ENCODE data around the gene DVL2. TPM values are rescaled to one million over a fixed set of nuclear protein-coding genes. Genes with fewer than 3 reads are reported as not detected.
"Not testable (repeated sequence)": the region's sequence is repeated elsewhere in the genome, so short reads cannot be mapped to it uniquely, and the experiment has no call there.

Gene DVL2
- total RNA-seq, 1 donor from 2014 or later = 53.7 TPM

DNA sequence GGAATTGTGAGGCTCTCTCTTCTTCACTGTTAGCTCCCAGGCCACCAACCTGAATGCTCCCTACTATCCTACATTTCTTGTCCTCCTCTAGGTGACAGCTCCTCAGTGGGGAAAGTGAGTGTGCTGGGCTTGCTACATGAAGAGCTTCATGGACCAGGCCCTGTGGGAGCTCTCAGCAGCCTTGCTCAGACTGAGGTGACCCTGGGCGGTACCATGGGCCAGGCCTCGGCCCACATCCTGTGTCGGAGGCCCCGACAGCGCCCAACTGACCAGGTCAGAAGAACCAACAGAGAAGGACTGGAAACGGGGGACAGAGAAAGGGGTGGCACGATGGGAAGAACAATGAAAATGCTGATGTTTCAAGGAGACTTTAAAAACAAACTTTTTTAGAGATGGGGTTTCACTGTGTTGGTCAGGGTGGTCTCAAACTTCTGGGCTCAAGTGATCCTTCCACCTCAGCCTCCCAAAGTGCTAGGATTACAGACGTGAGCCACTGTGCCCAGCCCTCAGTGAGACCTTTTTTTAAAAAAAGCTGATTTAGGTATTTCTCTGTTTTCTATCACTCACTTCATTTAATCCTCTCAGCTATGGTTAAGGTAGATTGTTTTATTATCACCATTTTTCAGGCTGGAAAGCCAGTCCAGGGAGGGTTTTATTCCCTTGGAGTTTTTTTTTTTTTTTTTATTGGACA lies 22.6 kb upstream of the DVL2 start:
- DNase-seq = no peak

DNA sequence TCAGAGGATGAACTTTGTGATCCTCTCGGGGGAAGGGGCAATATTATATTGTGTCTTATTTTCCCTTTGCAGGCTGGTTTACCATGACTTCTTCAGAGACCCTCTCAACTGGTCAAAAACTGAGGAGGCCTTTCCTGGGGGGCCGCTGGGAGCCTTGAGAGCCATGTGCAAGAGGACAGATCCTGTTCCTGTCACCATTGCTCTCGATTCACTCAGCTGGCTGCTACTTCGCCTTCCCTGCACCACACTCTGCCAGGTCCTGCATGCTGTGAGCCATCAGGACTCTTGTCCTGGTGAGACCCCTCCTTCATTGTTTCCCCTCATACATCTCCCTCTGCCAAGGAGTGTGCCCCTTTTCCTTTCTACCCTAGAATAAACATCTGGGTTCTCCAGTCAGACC lies 20.2 kb upstream of the DVL2 start:
- no peak for DNase-seq

DNA sequence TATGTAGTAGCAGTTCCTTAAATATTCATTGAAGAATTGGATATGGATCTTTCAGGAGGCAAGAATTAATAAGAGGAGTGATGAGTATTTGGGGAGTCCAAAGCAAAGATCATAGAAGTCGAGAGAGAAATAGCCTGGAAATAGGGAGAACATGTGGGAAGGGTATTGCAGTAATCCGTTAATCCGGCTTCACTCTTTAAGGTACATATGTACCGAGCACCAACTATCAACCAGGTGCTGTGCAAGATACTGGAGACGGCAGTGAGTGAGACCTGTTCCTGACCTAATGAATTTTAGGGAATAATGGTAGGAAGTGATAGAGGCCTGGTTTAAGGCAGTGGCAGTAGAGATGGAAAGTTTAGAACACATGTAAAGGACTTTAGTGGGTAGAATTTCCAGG lies 18.8 kb upstream of the DVL2 start:
- DNase-seq = no peak

DNA sequence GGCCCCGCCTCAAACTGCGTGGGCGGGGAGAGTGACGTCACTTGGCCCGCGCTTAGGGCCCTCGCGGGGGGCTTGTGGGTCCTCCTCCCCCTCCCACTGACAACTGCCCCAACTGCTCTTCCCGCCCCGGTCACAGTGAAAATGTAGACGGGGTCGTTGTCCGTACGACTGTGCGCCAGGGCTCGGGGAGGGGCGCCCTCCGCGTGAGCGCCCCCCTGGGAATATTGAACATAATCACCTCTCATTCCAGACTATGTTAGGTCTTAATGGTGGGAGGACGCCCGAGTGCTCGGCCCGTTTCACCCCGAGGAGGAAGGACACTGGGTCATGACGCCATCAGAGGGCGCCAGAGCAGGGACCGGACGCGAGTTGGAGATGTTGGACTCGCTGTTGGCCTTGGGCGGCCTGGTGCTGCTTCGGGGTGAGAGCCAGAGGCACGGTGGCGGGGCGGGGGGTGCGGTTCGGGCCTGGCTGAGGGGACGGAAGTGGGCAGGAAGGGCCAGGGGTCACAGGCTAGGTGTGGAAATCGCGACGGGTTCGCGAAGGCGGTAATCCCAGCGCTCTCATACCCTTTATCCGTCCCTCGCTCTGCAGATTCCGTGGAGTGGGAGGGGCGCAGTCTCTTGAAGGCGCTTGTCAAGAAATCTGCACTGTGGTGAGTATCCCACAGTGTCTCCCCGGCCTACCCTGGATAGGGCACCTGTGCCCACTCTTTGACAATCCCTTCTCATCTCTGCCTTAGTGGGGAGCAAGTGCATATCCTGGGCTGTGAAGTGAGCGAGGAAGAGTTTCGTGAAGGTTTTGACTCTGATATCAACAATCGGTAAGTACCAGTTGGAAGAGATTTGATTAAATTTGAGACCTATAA lies 18.1 kb upstream of the DVL2 start, which contains the start of gene ELP5:
ELP5 (plus strand) TSS at position 40 of the 868 bp plus-strand sequence; CDS start at position 376, 336 bp downstream.
- peak; percentile 97 for DNase-seq

DNA sequence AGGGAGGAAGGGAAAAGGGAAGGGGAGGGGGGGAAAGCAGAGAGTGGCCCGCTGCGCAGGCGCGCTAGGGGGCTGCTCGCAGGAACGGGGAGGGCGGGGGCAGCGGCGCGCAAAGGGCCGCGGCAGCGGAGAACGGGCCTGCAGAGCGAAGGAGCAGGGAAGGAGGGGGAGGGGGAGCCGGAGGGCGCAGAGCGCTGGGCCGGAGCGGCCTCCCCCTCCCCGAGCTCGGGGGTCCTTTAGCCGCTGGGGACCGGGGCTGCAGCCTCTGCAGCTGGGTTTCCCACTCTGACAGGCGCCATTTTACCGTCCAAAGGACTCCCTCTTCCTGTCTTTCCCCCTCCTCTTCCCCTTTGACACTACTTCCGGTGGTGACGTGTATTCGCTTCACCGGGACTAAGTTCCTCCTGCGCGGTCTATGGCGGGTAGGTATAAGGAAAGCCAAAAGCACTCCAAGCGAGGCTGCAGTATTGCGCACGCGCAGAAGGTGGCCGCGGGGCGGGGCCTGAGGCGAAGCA lies 17.4 kb upstream of the DVL2 start, which contains the start of gene CTDNEP1:
CTDNEP1 (minus strand) TSS at position 74 of the 515 bp plus-strand sequence. CDS start 438 bp downstream, outside the sequence.
- DNase-seq = peak; percentile 100

DNA sequence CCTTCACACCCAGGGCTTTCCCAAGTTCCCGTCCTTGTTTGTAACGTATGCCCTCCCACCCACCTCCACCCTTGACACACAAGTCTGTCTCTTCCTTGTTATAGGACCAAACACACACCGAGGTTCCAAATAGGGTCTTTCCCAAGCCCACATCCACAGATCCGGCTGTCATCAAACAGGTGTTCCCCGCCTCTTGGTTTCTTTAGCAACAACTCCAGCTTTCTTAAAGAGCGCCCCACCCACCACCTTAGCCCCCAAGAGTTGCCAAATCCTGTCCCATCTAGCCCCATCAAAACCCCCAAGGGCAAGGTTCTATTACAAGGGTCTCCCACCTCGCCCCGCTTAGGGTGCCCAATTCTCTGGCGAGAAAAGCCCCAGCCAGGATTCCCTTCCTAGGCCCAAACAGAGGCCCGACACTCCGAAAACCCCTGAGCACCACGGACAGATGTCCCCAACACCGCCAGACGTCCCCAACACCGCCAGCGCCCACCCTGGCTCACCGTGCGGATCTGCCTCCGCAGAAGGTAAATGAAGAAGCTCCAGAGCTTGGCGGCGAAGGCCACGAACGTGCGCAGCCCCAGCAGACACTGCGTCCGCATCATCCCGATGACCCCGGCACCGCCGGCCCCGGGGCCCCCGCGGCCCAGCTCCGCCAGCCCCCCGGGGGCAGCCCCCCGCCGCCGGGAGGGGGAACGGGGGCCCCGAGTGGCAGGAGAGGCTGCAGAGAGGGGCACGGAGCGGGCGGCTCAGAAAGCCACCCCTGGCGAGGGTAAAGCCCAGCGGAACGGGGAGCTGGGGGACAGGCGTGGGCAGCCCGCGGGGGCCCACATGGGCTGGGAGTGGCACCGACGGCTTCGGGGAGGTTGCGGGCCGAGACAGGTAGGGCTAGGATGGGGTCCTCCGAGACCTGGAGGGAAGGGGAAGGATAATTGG lies 16.6 kb upstream of the DVL2 start:
- DNase-seq = peak; percentile 45

DNA sequence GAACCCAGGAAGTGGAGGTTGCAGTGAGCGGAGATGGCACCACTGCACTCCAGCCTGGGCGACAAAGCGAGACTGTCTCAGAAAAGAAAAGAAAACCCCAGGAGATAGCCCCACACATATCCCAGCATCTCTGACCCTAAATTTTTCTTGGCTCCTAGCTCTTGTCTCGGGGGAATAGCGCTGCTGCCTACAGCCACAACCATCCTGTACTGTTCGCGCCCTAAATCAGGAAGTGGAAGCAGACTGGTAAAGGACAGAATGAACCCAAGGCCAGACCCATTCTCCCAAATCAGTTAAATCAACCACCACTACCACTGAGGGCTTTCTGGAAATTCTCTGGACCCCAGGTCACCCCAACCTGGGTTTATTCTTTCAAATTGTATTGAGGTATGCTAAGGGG lies 15.5 kb upstream of the DVL2 start:
- DNase-seq = no peak

DNA sequence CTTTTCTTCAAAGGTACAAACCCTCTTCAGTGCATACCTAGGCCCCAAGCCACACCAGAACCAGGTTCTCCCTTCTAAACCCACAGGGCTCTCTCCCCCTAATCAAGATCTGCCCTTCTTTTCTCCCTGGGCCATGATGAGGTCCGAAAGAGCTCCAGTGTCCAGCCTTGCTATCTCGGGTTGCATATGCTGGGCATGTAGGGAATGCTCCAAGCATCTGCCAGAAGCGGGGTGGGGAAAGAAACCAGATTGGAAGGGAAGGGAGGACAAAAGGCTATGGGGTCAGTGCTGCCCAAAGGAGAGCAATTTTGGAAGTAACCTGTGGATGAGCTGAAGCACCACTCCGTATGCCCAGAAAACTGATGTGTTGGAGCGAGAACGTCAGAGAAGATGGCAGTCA lies 14.9 kb upstream of the DVL2 start:
- no peak for DNase-seq

DNA sequence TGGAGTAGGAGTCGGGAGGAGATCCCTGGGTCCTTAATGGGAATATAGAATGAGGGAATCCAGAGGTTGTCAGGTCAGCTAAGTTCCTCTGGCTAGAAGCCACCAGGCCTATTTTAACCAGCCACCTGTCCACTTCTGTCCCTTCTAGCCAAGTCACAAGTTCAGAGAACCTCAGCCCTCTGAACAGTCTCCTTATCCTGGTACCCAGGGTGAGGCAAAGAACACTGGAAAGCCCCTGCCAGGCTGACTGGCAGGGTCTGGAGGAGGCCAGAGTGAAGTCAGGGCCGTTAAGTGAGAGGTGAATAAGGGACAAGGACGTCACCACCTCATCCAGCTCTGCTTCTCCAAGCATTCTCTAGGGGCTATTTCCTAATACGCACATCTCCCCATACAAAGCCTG lies 14.5 kb upstream of the DVL2 start:
- peak; percentile 65 for DNase-seq

DNA sequence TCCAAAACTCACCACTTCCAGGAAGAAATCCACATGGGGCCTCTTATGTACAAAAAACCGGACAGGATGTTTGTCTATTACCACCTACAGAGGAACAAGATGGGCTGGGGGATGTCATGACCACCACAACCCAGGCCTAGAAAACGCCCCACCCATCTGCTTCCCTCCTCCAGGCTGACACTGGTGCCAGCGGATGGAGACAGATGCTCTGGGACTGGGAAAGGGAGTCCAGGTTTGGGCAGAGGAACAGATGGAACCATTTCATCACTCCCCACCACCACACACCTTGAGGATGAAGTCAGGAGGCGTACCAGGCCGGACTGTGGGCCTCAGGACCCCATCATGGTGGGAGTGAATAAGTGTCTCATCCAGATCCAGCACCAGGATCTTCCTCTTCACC lies 12.5 kb upstream of the DVL2 start:
- DNase-seq = no peak

DNA sequence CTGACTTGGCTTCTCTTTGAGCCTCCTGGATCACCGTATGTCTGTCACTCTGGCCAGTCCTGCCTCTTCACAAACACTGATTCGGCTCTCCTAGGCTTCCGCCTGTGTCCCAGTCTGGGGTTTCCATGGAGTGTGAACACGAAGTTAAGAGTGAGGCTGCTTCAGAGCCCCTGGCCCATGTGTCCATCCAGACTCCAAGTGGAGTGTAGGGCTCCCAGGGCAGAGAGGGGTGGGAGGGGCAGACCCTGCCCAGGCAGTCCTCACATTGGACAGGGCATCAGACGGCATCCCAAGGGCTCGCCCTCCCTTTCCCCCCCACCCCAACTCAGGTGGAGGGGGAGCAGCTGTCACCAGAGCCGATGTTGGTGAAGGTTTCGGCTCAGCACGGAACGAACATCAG lies 9.5 kb upstream of the DVL2 start:
- DNase-seq = not testable (repeated sequence)

DNA sequence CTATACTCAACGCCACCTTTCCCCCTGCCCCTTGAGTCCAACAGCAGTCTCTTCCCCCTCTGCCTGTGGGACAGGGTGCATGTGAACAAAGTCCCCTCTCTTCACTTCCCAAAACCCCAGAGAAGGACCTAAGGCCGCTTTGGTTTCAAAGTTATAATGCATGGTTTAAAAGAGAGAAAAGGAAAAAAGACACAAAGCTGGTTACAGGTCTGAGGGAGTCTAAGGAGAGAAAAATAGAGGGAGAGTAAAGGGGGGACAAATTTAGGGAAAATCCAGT lies 9.1 kb upstream of the DVL2 start:
- no peak for DNase-seq

DNA sequence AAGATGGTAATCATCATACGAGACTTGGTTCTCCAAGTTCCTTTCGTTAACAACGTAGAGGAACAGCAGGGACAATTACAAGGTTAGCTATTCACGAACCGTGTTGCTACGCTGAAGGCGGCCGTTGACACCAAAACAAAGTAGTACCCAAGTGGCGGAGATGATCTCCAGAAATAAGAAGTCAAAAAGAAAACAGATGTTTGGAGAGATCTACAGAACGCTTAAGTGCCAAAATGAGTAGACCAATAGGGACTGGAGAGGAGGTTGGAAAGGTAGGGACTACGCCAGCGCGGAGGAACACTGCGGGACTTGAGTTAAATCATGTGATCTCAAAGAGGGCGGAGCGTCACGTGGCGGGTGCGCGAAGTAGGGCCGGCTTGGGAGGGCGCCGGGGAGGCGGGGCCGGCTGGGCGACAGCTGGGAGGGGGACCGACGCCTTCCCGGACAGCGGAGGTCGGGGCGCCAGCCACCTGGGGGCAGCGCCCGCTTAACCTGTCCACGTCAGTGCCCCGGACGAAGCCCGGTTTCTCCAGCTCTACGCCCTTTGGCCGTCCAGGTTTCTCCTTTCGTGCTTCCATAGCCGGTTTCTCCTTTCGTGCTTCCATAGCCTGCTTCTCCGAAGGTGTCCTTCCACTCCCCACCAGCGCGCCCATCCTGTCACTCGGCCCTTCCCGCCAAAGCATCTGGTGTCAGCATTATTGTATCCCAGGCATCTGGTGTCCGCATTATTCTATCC lies 8.6 kb upstream of the DVL2 start:
- DNase-seq = peak; percentile 99

DNA sequence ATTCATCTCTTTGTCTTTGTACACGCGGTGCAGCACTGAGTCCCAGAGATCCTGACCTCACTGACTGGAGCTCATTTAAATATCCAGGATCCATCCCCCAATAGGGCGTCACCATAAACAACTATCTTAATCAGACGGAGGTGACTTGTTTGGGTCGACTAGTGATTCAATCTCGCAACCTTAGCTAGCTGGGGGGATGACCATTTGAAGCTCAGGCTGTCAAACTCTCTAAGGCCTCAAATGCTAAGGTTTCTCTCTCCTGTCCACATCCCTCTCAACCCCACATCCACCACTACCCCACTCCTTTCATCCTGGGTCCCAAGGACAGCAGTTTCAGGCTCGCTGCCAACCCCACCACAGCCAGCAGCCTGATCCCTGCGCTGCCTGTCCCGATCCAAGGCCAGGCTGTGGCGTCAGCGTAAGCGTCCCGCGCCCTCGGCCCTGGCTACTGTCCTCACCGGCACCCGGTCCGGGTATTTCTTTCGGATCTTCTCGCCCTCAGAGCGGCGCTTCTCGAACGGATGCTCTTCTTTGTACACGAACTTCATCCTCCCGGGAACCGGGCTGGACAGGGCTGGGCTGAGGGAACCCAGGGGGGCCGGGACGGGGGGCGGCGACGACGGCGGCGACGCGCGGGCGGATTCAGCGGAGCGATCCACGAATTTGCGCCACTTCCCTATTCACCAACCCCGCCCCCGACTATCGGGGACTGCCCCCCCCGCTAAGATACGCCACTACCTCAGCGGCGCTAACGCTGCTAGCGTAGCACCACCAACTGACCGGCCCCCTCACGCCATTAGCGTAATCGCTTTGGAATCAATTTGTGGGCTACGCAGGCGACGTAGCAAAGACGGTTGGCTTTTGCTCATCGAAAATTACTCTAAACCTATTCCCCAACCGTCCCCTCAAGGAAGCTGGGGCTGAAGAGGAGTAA lies 7.7 kb upstream of the DVL2 start, which contains the start of gene GABARAP:
GABARAP (minus strand) TSS at position 667 of the 934 bp plus-strand sequence; CDS start at position 548, 119 bp downstream.
- DNase-seq = peak; percentile 98

DNA sequence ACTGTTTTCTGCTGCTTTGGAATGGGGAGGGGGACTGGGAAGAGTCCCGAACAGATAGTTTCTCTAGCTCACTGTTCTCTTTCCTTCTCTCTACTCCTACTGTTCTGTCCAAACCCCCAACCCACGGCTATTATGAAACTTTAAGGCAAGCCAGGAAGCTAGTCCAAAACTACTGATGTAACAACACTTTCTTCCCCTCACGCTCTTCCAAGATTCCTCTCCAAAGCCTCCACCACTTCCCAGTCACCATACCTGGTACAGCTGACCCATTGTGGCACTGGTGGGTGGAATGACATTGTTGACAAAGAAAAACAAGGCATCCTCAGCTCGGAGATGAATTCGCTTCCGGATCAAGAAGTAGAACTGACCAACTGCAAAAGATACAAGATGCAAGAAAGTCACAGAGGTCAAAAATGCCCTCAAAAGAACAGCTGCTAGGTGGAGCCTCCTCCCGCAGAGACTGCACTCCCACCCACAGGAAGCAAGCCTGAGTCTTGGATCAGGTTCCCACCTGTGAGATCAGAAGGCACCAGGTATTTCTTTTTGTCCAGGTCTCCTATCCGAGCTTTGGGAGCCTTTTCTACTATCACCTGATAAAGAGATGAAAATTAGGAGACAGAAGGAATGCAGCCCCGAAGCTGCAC lies 6.9 kb upstream of the DVL2 start:
- no peak for DNase-seq

DNA sequence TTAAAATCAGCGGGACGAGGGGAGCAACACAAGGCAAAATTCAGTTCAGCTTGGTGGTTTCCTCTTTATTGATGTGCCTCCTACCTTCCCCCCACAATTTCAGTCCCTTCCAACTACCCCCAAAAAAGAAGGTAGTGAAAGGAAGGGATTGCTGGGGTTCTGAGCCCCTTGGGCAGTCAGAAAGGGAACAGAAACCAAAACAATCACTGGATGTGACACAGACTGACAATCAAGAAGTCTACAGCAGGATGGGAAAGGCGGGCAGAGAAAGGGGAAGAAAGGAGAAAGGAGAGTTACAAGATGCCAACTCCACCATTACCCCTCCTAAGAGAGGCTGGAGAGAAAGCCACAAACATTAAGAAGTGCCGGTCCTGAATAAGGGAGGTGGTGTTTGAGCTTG lies 6.1 kb upstream of the DVL2 start:
- no peak for DNase-seq

DNA sequence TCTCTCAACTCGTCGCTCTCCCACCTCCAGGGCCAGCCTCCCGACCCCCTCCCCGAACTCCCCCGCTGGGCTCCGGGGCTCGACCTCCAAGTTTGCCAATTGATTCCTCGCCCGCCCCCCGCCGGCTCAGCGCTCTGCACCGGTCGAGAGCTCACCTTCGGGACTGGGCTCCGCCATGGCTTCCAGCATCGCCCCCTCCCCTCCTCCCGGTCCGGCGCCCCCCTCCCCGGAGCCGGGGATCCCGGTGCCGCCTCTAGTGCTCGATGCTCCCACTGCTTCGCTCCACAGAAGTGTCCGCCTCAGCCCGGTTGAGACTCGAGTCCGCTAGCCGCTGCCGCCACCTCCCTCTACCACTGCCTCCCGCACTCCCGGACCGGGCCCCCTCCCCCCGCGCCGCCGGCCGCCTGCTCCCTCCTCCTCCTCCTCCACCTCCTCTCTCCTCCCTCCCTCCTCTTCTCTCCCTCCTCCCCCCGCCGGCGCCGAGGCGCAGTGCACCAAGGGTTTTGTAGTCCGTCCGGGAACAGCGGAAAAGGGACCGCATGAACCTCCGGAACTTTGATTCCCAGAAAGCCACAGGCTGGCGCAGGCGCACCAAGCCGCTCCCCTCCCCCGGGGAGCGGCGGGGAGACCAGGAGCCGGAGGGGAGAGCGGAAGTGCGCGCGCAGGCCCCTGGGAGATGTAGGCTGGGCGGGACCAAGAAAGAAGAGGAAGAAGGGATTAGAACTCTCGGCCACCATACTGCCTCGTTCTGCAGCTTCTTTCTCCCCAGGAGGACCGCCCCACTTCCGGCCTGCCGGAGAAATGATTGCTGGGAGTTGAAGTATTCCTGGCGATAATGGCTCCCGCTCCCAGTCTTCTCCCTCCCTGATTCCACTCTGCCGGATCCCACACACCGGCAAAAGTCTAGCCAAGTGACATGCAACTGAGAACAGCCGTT lies 5.0 kb upstream of the DVL2 start, which contains the start of gene PHF23:
PHF23 (minus strand) TSS at position 367 of the 937 bp plus-strand sequence; CDS start at position 189, 178 bp downstream.
- DNase-seq = peak; percentile 100

DNA sequence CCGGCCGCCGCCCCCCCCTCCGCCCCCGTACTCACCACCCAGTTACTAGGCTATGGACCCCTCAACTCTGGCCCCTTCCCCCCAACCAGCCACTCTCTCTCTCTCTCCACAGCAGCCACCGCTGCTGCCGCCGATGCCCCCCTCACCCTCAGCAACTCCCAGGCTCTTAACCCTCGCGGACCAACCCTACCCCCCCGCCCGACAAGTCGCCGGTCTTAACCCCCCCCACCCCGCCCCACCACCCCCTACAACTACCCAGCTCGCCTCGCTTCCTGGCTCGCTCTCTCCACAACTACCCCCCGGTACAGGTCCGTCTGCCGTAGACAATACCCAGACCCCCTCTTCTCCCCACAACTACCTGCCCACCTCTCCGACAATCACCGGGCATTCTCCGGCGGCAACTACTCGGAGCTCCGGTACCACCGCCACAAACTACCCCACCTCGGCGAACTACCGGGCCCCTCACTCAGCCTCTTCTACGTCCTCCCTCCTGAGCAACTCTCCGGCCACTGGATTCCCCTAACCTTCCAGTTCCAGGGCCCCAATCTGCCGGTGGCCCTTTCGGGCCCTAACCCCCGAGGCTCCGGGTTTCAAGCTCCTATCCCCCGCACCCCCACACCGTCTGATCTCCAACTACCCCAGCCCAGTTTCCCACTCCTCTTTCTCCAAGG lies 4.2 kb upstream of the DVL2 start:
- no peak for DNase-seq

Measured in tongue (tissue), 2 donors.